Glutamatergic neuron (in vitro differentiated cells): ENCODE results near the gene HOXC13. TPM values are rescaled to one million over a fixed set of nuclear protein-coding genes. Genes with fewer than 3 reads are reported as not detected.

Experiments used
- DNase-seq: peaks from one replicate; pipeline ENCODE4 v3.0.0; 2022
- H3K27ac Mint-ChIP-seq: one replicate; pipeline ENCODE4 v1.8.0; 2020; ENCODE audit warnings: mild to moderate bottlenecking, mixed read lengths, inconsistent platforms; ENCODE audit not compliant: unreplicated experiment
- H3K27me3 Mint-ChIP-seq: one replicate; pipeline ENCODE4 v1.8.0; 2020; ENCODE audit warnings: mild to moderate bottlenecking, moderate library complexity, mixed read lengths, inconsistent platforms; ENCODE audit not compliant: unreplicated experiment
- H3K36me3 Mint-ChIP-seq: one replicate; pipeline ENCODE4 v1.8.0; 2020; ENCODE audit warnings: mild to moderate bottlenecking, mixed read lengths, inconsistent platforms; ENCODE audit not compliant: unreplicated experiment
- H3K4me1 Mint-ChIP-seq: one replicate; pipeline ENCODE4 v1.8.0; 2020; ENCODE audit warnings: mild to moderate bottlenecking, low read depth, mixed read lengths, inconsistent platforms; ENCODE audit not compliant: unreplicated experiment
- H3K4me3 Mint-ChIP-seq: one replicate; pipeline ENCODE4 v1.8.0; 2020; ENCODE audit warnings: mild to moderate bottlenecking, mixed read lengths, inconsistent platforms; ENCODE audit not compliant: unreplicated experiment
- H3K9me3 Mint-ChIP-seq: one replicate; pipeline ENCODE4 v1.8.0; 2020; ENCODE audit warnings: mild to moderate bottlenecking, moderate library complexity, mixed read lengths, inconsistent platforms; ENCODE audit not compliant: unreplicated experiment
- CTCF ChIP-seq: fragments of 200-600 bp; sonication (generic); IDR thresholded peaks from one replicate; pipeline ENCODE4 v1.5.0; 2021; ENCODE audit not compliant: partially characterized antibody, unreplicated experiment
- microRNA-seq: library from miRNA; unstranded; fragments of <30 nt; microRNA quantifications from one replicate; pipeline ENCODE4, GENCODE V29; 2020; ENCODE audit not compliant: unreplicated experiment
- total RNA-seq: library from RNA; stranded (reverse); fragmentation: NEBNext Ultra II Directional; extraction: Animal tissue kit (Norgen Biotek cat#: 25700); gene quantifications from one replicate; pipeline ENCODE4 v1.2.1, GENCODE V29; 2021; ENCODE audit not compliant: unreplicated experiment

Gene HOXC13
- total RNA-seq, 1 donor from 2014 or later, result not detected

DNA sequence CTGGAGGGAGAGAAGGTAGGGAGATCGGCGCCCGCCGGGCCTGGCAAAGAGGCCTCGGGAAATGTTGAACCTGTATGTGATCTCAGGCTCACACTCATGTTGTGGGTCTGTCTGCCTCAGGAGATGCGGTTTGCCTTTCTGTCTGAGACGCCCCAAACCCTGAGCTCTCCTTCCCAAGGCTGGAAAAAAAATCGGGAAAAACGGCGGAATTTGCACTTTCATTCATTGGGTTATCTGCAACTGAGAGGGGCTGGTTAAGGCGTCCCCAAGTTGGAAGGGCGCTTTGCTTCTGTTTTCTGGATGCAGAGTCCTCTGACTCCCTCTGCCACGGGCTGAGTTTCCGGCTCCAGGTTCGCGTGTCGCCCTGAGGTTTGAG lies 56.4 kb downstream of the HOXC13 start:
- no peak for TF ChIP-seq CTCF
- Mint-ChIP-seq H3K9me3 (peaks cover 8% of the 10 kb centered on the region), H3K36me3 (no peaks in the 10 kb centered on the region), H3K27ac (no peak overlapping the region), H3K4me1 (no peaks in the 10 kb centered on the region), H3K4me3 (no peak overlapping the region), H3K27me3 (peaks cover 55% of the 10 kb centered on the region)
- DNase-seq, result no peak

- no peak for DNase-seq
- no peaks in the 10 kb centered on the region for H3K36me3 Mint-ChIP-seq
- H3K27me3 Mint-ChIP-seq, result peaks cover 51% of the 10 kb centered on the region
- H3K9me3 Mint-ChIP-seq, result peaks cover 5% of the 10 kb centered on the region
- no peaks in the 10 kb centered on the region for H3K4me1 Mint-ChIP-seq
- H3K4me3 Mint-ChIP-seq, result no peak overlapping the region
- no peak overlapping the region for H3K27ac Mint-ChIP-seq
- no peak for TF ChIP-seq CTCF
Observed at GRCh38 chr12:53995378-53996239, 57.0 kb downstream of the HOXC13 start.

Small RNAs within 50 kb of the gene (microRNA-seq; reads per million reads assigned to microRNA genes)
- 0.96 reads per million for gene MIR196A2

Other genes with a start within 250 kb of the HOXC13 start
- 151 TPM for gene CALCOCO1, start 211.4 kb upstream of the HOXC13 start, total RNA-seq
- not detected for gene CISTR, start 186.9 kb upstream of the HOXC13 start, total RNA-seq
- not detected for gene HOXC12, start 16.1 kb downstream of the HOXC13 start, total RNA-seq
- gene HOXC11, start 34.3 kb downstream of the HOXC13 start, total RNA-seq, result not detected
- gene HOTAIR, start 36.1 kb downstream of the HOXC13 start, total RNA-seq, result not detected
- not detected for gene HOXC10, start 46.3 kb downstream of the HOXC13 start, total RNA-seq
- not detected for gene HOXC9, start 61.3 kb downstream of the HOXC13 start, total RNA-seq
- gene HOXC8, start 70.2 kb downstream of the HOXC13 start, total RNA-seq, result not detected
- gene HOXC6, start 89.6 kb downstream of the HOXC13 start, total RNA-seq, result 0.32 TPM
- not detected for gene HOXC5, start 94.2 kb downstream of the HOXC13 start, total RNA-seq
- not detected for gene HOXC4, start 115.0 kb downstream of the HOXC13 start, total RNA-seq